GM18505 (cell line): ENCODE results near the gene PLEKHA6.

Experiments used
- ATAC-seq: cut with Tn5 transposase; IDR thresholded peaks from one replicate; pipeline ENCODE4 v1.9.1; 2021; ENCODE audit not compliant: unreplicated experiment
- POLR2A ChIP-seq: IDR thresholded peaks from 4 replicates; pipeline ENCODE4 v1.6.1; 2011; ENCODE audit warnings: borderline replicate concordance; ENCODE audit not compliant: insufficient read depth, insufficient read length; ENCODE audit errors: extremely low read depth

The PLEKHA6 gene

GRCh38 chr1:204283711-204284651 lies 75.7 kb downstream of the PLEKHA6 start:
- TF ChIP-seq POLR2A, result no peak

GRCh38 chr1:204282761-204283221 lies 76.9 kb downstream of the PLEKHA6 start:
- ATAC-seq, result no peak
- no peak for TF ChIP-seq POLR2A

More at GRCh38 chr1:204283711-204284651, 75.7 kb downstream of the PLEKHA6 start:
- no peak for ATAC-seq

- no peak for TF ChIP-seq POLR2A
- no peak for ATAC-seq
These were observed 79.4 kb downstream of the PLEKHA6 start for GRCh38 chr1:204280099-204280961.

- ATAC-seq, result no peak
- TF ChIP-seq POLR2A, result no peak
These were observed 80.8 kb downstream of the PLEKHA6 start for GRCh38 chr1:204278958-204279357.

- no peak for TF ChIP-seq POLR2A
- no peak for ATAC-seq
These were observed 81.5 kb downstream of the PLEKHA6 start for GRCh38 chr1:204278251-204278650.

- no peak for ATAC-seq
These were observed 82.0 kb downstream of the PLEKHA6 start for GRCh38 chr1:204277563-204278219.

GRCh38 chr1:204275695-204276370 lies 83.9 kb downstream of the PLEKHA6 start:
- ATAC-seq, result no peak
- TF ChIP-seq POLR2A, result no peak

More at GRCh38 chr1:204277563-204278219, 82.0 kb downstream of the PLEKHA6 start:
- no peak for TF ChIP-seq POLR2A

- no peak for TF ChIP-seq POLR2A
- no peak for ATAC-seq
These were observed 85.3 kb downstream of the PLEKHA6 start for GRCh38 chr1:204274446-204274845.

GRCh38 chr1:204272505-204272904 lies 87.2 kb downstream of the PLEKHA6 start:
- no peak for TF ChIP-seq POLR2A
- no peak for ATAC-seq

- TF ChIP-seq POLR2A, result no peak
- ATAC-seq, result no peak
These were observed 87.8 kb downstream of the PLEKHA6 start for GRCh38 chr1:204271970-204272369.

GRCh38 chr1:204268101-204268500 lies 91.6 kb downstream of the PLEKHA6 start:
- ATAC-seq, result no peak
- no peak for TF ChIP-seq POLR2A

- no peak for TF ChIP-seq POLR2A
- ATAC-seq, result no peak
These were observed 92.5 kb downstream of the PLEKHA6 start for GRCh38 chr1:204267191-204267601.

GRCh38 chr1:204266504-204267034 lies 93.2 kb downstream of the PLEKHA6 start:
- no peak for TF ChIP-seq POLR2A
- ATAC-seq, result no peak

- no peak for ATAC-seq
- TF ChIP-seq POLR2A, result no peak
These were observed 94.1 kb downstream of the PLEKHA6 start for GRCh38 chr1:204265665-204266064.
